ENCODE results near the gene VAMP2.

The VAMP2 gene

DNA sequence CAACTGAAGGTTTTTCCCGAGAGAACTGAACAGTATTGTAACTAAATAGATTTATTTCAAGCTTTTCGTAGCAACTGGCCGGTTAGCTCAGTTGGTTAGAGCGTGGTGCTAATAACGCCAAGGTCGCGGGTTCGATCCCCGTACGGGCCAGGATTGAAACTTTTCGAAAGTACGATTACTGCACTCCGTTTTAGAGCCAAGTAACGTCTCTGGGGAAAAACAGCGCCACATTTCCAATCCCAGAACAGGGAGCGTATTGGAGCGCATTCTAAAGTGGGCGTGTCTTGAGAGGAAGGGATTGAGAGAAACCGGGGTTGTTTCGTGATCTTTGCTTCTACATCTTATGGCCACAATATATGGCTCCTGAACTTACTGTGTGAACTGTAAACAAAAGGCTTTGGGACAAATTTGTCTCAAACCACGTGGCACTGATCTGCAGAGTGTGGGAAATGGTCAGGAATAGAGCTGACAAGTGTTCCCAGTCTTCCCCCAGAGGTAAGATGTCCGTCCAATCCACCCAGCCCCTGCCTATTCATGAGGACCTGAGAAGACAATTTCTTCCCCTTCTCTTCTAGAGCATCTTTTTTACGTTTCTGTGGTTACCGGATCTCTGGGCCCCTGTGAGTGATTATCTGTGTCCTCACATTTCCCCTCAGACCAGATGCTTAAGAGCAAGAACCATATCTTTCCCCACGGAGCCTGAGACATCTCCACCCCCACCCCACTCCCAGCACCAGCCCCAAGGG, 24.9 kb upstream of the VAMP2 start:
- peak; percentile 96 for DNase-seq
- no peak overlapping the region for H3K4me3 Mint-ChIP-seq
- H3K9me3 Mint-ChIP-seq: no peaks in the 10 kb centered on the region
- H3K4me1 Mint-ChIP-seq: peaks cover 16% of the 10 kb centered on the region
- H3K36me3 Mint-ChIP-seq (ENCODE audit: low read depth): no peaks in the 10 kb centered on the region
- peaks cover 13% of the 10 kb centered on the region for H3K27me3 Mint-ChIP-seq (ENCODE audit: low read depth, poor library complexity)
- TF ChIP-seq, protein P1, sequence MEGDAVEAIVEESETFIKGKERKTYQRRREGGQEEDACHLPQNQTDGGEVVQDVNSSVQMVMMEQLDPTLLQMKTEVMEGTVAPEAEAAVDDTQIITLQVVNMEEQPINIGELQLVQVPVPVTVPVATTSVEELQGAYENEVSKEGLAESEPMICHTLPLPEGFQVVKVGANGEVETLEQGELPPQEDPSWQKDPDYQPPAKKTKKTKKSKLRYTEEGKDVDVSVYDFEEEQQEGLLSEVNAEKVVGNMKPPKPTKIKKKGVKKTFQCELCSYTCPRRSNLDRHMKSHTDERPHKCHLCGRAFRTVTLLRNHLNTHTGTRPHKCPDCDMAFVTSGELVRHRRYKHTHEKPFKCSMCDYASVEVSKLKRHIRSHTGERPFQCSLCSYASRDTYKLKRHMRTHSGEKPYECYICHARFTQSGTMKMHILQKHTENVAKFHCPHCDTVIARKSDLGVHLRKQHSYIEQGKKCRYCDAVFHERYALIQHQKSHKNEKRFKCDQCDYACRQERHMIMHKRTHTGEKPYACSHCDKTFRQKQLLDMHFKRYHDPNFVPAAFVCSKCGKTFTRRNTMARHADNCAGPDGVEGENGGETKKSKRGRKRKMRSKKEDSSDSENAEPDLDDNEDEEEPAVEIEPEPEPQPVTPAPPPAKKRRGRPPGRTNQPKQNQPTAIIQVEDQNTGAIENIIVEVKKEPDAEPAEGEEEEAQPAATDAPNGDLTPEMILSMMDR (IDR thresholded peaks at IDR 0.05): no peak
- no peak overlapping the region for H3K27ac Mint-ChIP-seq

DNA sequence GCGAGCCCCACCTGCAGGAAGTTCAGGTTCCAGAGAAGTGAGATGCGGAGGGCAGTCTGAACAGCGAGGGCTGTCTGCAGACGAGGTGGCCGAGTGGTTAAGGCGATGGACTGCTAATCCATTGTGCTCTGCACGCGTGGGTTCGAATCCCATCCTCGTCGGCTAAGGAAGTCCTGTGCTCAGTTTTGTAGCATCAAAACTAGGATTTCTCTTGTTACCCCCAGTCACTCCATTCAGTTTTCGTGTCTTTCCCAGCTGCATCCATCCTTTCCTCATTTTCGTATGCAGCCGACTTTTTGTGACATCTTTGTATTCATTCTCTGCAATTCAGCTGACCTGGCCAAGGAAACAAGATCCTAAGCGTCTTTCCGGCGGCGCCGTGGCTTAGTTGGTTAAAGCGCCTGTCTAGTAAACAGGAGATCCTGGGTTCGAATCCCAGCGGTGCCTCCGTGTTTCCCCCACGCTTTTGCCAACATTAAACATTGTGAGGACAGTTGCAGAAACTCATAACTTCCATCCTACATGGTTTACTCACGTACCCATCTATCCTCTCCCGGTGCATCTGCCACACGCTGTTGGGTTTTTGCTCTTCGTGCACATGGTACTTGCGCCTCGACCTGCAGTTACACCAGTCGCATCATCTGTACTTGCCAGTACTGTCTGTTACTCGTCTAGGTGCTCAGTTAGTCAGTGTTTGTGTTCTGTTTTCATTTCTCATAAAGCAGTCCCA, 24.2 kb upstream of the VAMP2 start:
- TF ChIP-seq, protein P1 (IDR thresholded peaks at IDR 0.05): no peak
- Mint-ChIP-seq H3K9me3 (no peaks in the 10 kb centered on the region), H3K27me3 (ENCODE audit: low read depth, poor library complexity) (peaks cover 17% of the 10 kb centered on the region), H3K4me3 (no peak overlapping the region), H3K27ac (no peak overlapping the region), H3K36me3 (ENCODE audit: low read depth) (no peaks in the 10 kb centered on the region), H3K4me1 (peaks cover 16% of the 10 kb centered on the region)
- peak; percentile 93 for DNase-seq

DNA sequence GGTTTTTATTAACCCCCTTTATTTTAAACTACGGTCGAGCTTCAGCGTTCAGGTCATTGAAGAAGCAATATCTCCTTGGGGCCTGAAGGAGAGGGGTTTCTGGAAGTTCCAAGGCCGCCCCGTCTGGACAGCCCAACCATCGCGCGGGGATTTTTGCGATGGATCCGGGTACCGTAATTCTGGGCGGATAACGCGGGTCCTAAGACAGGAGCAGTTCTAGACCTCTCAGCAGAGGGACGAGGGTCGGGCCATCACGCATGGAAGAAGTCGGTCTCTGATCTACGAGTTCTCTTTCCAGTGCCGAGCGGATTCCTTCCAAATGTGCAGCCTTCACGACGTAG, 23.7 kb upstream of the VAMP2 start:
- Mint-ChIP-seq H3K4me1 (peaks cover 16% of the 10 kb centered on the region), H3K27ac (no peak overlapping the region), H3K36me3 (ENCODE audit: low read depth) (no peaks in the 10 kb centered on the region), H3K9me3 (no peaks in the 10 kb centered on the region), H3K4me3 (no peak overlapping the region), H3K27me3 (ENCODE audit: low read depth, poor library complexity) (peaks cover 21% of the 10 kb centered on the region)
- TF ChIP-seq, protein P1 (IDR thresholded peaks at IDR 0.05): no peak
- DNase-seq: no peak

DNA sequence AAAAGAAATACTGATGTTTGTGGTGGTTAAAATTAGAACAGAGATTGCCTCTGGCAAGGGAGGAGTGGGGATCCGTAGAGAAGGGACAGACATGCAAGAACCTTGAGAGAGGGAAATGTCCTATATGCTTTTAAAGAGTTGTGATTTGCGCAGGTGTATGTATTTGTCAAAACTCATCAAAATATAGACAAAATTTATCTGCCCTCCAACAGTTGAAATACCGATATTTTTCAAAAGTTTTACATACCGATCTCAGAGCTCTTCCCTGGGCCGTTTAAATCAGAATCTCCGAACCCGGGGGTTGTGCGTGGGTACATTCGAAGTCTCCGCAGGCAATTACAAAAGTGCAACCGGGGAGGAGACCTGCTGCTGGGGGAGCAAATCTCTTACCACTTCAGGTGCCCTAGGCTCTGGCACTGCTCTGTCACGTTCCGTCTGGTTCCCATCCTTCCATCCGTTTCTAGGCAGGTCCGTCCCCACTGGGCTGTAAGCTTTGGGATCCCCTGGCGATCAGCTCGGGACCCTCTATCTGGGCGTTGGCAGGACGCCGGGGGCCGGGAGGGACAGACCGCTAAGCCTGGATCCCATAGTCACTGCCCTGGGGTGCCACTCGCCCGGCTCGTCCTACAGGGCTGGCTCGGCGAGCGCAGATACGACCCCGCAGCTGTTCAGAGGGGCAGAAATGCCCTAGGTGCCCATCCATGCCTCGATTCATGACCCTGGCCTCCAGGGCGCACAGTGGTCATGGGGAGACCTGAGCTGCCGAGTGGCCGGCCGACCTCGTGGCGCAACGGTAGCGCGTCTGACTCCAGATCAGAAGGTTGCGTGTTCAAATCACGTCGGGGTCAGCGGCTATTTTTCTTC, 23.1 kb upstream of the VAMP2 start:
- DNase-seq: peak; percentile 97
- Mint-ChIP-seq H3K9me3 (no peaks in the 10 kb centered on the region), H3K36me3 (ENCODE audit: low read depth) (no peaks in the 10 kb centered on the region), H3K4me3 (no peak overlapping the region), H3K27me3 (ENCODE audit: low read depth, poor library complexity) (peaks cover 21% of the 10 kb centered on the region), H3K4me1 (peaks cover 13% of the 10 kb centered on the region), H3K27ac (no peak overlapping the region)
- TF ChIP-seq, protein P1 (IDR thresholded peaks at IDR 0.05): no peak

DNA sequence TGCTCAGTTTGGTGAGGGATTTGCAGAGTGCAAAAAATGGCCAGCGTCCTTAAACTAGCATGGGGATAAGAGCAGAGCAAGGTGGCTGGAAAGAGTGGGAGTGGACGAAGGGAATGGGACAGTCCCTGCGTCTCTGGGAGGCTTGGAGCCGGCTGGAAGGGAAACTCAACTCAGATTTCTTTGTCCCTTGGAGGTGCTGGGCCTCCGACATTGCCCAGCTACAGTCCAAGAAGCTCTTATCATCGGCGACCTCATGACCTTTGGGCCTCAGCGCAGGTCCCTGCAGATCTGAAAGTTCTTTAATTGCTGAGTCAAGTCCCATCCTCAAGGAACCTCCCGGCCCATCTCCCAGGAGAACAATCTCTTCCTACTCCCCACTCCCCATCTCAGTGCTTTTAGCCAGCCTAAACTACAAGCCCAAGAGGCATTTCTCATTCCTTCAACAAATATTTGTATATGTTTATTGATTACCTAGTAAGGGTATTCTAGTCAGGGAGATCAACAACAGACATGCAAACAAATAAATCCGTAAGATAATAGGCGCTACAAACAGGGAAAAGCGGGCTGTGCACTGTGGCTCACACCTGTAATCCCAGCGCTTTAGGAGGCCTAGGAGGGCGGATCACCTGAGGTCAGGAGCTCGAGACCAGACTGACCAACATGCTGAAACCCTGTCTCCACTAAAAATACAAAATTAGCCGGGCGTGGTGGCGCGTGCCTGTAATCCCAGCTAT, 14.4 kb upstream of the VAMP2 start:
- H3K4me1 Mint-ChIP-seq: peaks cover 41% of the 10 kb centered on the region
- no peaks in the 10 kb centered on the region for H3K36me3 Mint-ChIP-seq (ENCODE audit: low read depth)
- H3K27me3 Mint-ChIP-seq (ENCODE audit: low read depth, poor library complexity): peaks cover 8% of the 10 kb centered on the region
- H3K4me3 Mint-ChIP-seq: peak overlapping the region; percentile 90
- TF ChIP-seq, protein P1 (IDR thresholded peaks at IDR 0.05): no peak
- DNase-seq: no peak
- no peaks in the 10 kb centered on the region for H3K9me3 Mint-ChIP-seq
- peak overlapping the region; percentile 98 for H3K27ac Mint-ChIP-seq
